A549 (cell line): Measurements from ENCODE around the gene HAPLN2. TPM values are rescaled to one million over a fixed set of nuclear protein-coding genes. Genes with fewer than 3 reads are reported as not detected.

Experiments
- ATAC-seq, 2 experiments: fragments of 200-7000 bp in 1 of 2; fragments of >200 bp in 1 of 2; cut with Nextera tagmentation in 1 of 2; cut with Tn5 transposase in 1 of 2; 3 replicates each; pipeline versions ENCODE4 v1.8.0 to v1.9.1; 2018 to 2020; ENCODE audit warnings: mild to moderate bottlenecking in 1 of 2, moderate library complexity in 1 of 2
- CTCF ChIA-PET: fragments of 300-600 bp; sonication (Branson Sonifier 250); formaldehyde crosslinking; extraction: SDS; loops from one replicate; lab custom pipeline; 2021; ENCODE audit warnings: antibody characterized with exemption, inconsistent platforms; lab: Yijun Ruan, JAX
- POLR2A ChIA-PET: fragments of 350-600 bp; formaldehyde crosslinking; extraction: SDS; loops from one replicate; lab custom pipeline; 2021; ENCODE audit warnings: antibody characterized with exemption, inconsistent platforms; lab: Yijun Ruan, JAX
- DNase-seq, 2 experiments: peaks; one replicate each; pipeline versions ENCODE4 v3.0.0 to v3.0.0-alpha.2; 2011 to 2016; ENCODE audit warnings: low read depth in 1 of 2, low spot score in 1 of 2
- FAIRE-seq: peaks from 2 replicates; lab custom pipeline; 2011; peaks lifted over from hg19 to GRCh38; lab: Jason Lieb, UNC
- H3K27ac ChIP-seq, 2 experiments: fragments of >200 bp; sonication (Bioruptor Twin); formaldehyde crosslinking; 3 replicates each; pipeline ENCODE4 v1.5.1; 2016 to 2017
- H3K4me1 ChIP-seq: fragments of >200 bp; sonication (Bioruptor Twin); formaldehyde crosslinking; 3 replicates; pipeline ENCODE4 v1.6.1; 2016
- H3K4me2 ChIP-seq: fragments of >200 bp; sonication (Bioruptor Twin); formaldehyde crosslinking; 3 replicates; pipeline ENCODE4 v1.6.1; 2016
- H3K4me3 ChIP-seq: fragments of >200 bp; sonication (Bioruptor Twin); formaldehyde crosslinking; 3 replicates; pipeline ENCODE4 v1.5.1; 2016
- H3K9me3 ChIP-seq: fragments of >200 bp; sonication (Bioruptor Twin); formaldehyde crosslinking; 3 replicates; pipeline ENCODE4 v1.6.1; 2016
- BHLHE40 ChIP-seq: IDR thresholded peaks from 2 replicates; pipeline ENCODE4 v1.6.1; 2012; ENCODE audit warnings: low read depth, low read length, inconsistent platforms
- CBX2 ChIP-seq: fragments of 200-600 bp; sonication (generic); IDR thresholded peaks from 2 replicates; pipeline ENCODE4 v1.6.1; 2016; ENCODE audit warnings: low read depth, mild to moderate bottlenecking, borderline replicate concordance
- CHD2 ChIP-seq: fragments of 150-350 bp; IDR thresholded peaks from 2 replicates; pipeline ENCODE4 v1.6.1; 2014; ENCODE audit warnings: low read length; ENCODE audit not compliant: partially characterized antibody
- CHD4 ChIP-seq: fragments of 200-600 bp; sonication (generic); IDR thresholded peaks from 2 replicates; pipeline ENCODE4 v1.6.1; 2016; ENCODE audit warnings: antibody characterized with exemption, mild to moderate bottlenecking, borderline replicate concordance
- EHF ChIP-seq: fragments of 250-450 bp; sonication (Bioruptor Pico); IDR thresholded peaks from 2 replicates; pipeline ENCODE4 v1.5.0; 2020; ENCODE audit warnings: mild to moderate bottlenecking
- EHMT2 ChIP-seq: fragments of 200-600 bp; sonication (generic); IDR thresholded peaks from 2 replicates; pipeline ENCODE4 v1.6.1; 2016; ENCODE audit warnings: antibody characterized with exemption, low read depth, mild to moderate bottlenecking, moderate library complexity
- EP300 ChIP-seq, 2 experiments: fragments of >200 bp; sonication (Bioruptor Twin); formaldehyde crosslinking; IDR thresholded peaks; 2 replicates in 1 of 2; 3 replicates in 1 of 2; pipeline ENCODE4 v1.6.1; 2016 to 2017
- ESRRA ChIP-seq: fragments of 150-350 bp; IDR thresholded peaks from 2 replicates; pipeline ENCODE4 v1.6.1; 2014; ENCODE audit warnings: mild to moderate bottlenecking, low read length, borderline replicate concordance
- FOSB ChIP-seq: fragments of 250-450 bp; sonication (Bioruptor Pico); IDR thresholded peaks from 2 replicates; pipeline ENCODE4 v1.5.0; 2020; ENCODE audit warnings: mild to moderate bottlenecking, moderate library complexity
- HOXA7 ChIP-seq: fragments of 250-450 bp; sonication (Bioruptor Pico); IDR thresholded peaks from 2 replicates; pipeline ENCODE4 v1.5.0; 2020; ENCODE audit warnings: mild to moderate bottlenecking, moderate library complexity
- JUNB ChIP-seq: fragments of >200 bp; sonication (Bioruptor Twin); formaldehyde crosslinking; IDR thresholded peaks from 2 replicates; pipeline ENCODE4 v1.6.1; 2016
- KDM1A ChIP-seq: fragments of 200-600 bp; sonication (generic); IDR thresholded peaks from 2 replicates; pipeline ENCODE4 v1.6.1; 2016; ENCODE audit warnings: low read depth, mild to moderate bottlenecking
- POLR2AphosphoS2 ChIP-seq: conservative IDR thresholded peaks from 2 replicates; pipeline ENCODE4 v1.6.1; 2012; ENCODE audit warnings: low read length, improper control_type of control experiment, inconsistent platforms
- RARB ChIP-seq: fragments of 250-450 bp; sonication (Bioruptor Pico); IDR thresholded peaks from 2 replicates; pipeline ENCODE4 v1.8.0; 2021; ENCODE audit warnings: mild to moderate bottlenecking, moderate library complexity
- RNF2 ChIP-seq: fragments of 200-600 bp; sonication (generic); IDR thresholded peaks from 2 replicates; pipeline ENCODE4 v1.6.1; 2016; ENCODE audit warnings: low read depth, mild to moderate bottlenecking, antibody characterized with exemption, moderate library complexity, borderline replicate concordance
- SREBF2 ChIP-seq: fragments of 450-650 bp; IDR thresholded peaks from 2 replicates; pipeline ENCODE4 v1.6.1; 2014; ENCODE audit warnings: mild to moderate bottlenecking, moderate library complexity
- TFCP2L1 ChIP-seq: fragments of 250-450 bp; sonication (Bioruptor Pico); IDR thresholded peaks from 2 replicates; pipeline ENCODE4 v1.5.0; 2021; ENCODE audit warnings: mild to moderate bottlenecking
- TP53 ChIP-seq: fragments of 250-450 bp; sonication (Bioruptor Pico); IDR thresholded peaks from 2 replicates; pipeline ENCODE4 v1.5.0; 2021; ENCODE audit warnings: mild to moderate bottlenecking, moderate library complexity
- ZFP36 ChIP-seq: fragments of 450-650 bp; IDR thresholded peaks from 2 replicates; pipeline ENCODE4 v1.6.1; 2014; ENCODE audit warnings: borderline replicate concordance; ENCODE audit not compliant: partially characterized antibody
- ZNF302 ChIP-seq: fragments of 250-450 bp; sonication (Bioruptor Pico); IDR thresholded peaks from 2 replicates; pipeline ENCODE4 v1.9.0; 2021; ENCODE audit warnings: inconsistent platforms, mild to moderate bottlenecking, moderate library complexity
- WGBS: methylation state at CpG from one replicate; pipeline ENCODE4 v1.1.6; 2017; ENCODE audit errors: missing lambda C conversion rate; 5-methylcytosine and 5-hydroxymethylcytosine counted together
- polyA plus RNA-seq, 4 experiments: library from polyadenylated mRNA; depleted of rRNA in 3 of 4; stranded (reverse); fragments of >200 nt; fragmentation: RNase III in 1 of 4; extraction: RNeasy Plus Mini Kit Qiagen cat#74134 plus additional on column Dnase treatment in 1 of 4; gene quantifications; 2 replicates in 3 of 4; 3 replicates in 1 of 4; pipeline ENCODE4 v1.2.3, GENCODE V29; 2011 to 2017
- TF ChIP-seq, protein P1 (sequence below): fragments of 200-600 bp; sonication (generic); IDR thresholded peaks from 2 replicates; pipeline ENCODE4 v1.6.1; 2016; ENCODE audit warnings: antibody characterized with exemption, mild to moderate bottlenecking, moderate library complexity
- TF ChIP-seq, protein P2 (sequence below): fragments of 250-450 bp; sonication (Bioruptor Pico); IDR thresholded peaks from 2 replicates; pipeline ENCODE4 v1.5.0; 2020; ENCODE audit warnings: low read depth, mild to moderate bottlenecking, moderate library complexity
- TF ChIP-seq, protein P3 (sequence below): IDR thresholded peaks from 2 replicates; pipeline ENCODE4 v1.6.1; 2012
- TF ChIP-seq, protein P4 (sequence below): fragments of 250-450 bp; sonication (Bioruptor Pico); IDR thresholded peaks from 2 replicates; pipeline ENCODE4 v1.5.0; 2021; ENCODE audit warnings: mild to moderate bottlenecking, moderate library complexity, borderline replicate concordance

HAPLN2 gene
- polyA plus RNA-seq, 2 of the 4 experiments (the other 2 are of a cell fraction), result 0.10 to 0.23 TPM

DNA sequence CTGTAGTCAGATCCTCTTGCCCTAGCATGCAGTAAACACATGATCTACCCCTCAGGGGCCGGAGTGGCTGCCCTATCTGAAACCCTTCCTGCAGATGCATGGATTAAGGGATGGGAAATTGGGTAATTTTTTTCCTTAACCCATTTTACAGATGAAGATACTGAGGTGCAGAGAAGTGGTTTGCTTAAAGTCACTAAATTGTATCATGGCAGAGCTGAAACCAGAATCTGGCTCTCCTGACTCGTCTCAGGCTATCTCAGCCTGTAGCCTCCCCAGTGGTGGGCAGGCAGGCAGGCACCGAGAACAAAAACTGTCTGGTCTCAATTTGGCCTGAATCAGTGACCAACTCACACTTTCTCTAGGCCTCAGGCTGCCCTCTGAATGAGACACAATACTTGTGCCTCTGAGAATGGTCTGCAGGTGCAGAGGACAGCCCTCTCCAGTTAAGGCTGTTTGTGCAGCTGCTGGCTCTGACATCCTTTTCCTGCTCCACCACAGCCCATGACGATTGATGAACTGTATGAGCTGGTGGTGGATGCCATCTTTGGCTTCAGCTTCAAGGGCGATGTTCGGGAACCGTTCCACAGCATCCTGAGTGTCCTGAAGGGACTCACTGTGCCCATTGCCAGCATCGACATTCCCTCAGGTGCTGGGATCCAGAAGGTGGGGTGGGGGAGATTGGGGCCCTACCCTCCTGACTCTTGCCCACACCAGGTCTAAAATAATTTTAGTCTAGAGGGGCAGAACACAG lies 26.1 kb upstream of the HAPLN2 start:
- H3K4me3 ChIP-seq, result no peak overlapping the region
- POLR2A ChIA-PET, result interaction anchor here (1.0 to 2.5 kb wide), 3 partner anchors 21 to 136 kb away, joined by 4 to 18 read pairs (median 5); no protein-coding TSS in a partner anchor
- TF ChIP-seq, protein P1, sequence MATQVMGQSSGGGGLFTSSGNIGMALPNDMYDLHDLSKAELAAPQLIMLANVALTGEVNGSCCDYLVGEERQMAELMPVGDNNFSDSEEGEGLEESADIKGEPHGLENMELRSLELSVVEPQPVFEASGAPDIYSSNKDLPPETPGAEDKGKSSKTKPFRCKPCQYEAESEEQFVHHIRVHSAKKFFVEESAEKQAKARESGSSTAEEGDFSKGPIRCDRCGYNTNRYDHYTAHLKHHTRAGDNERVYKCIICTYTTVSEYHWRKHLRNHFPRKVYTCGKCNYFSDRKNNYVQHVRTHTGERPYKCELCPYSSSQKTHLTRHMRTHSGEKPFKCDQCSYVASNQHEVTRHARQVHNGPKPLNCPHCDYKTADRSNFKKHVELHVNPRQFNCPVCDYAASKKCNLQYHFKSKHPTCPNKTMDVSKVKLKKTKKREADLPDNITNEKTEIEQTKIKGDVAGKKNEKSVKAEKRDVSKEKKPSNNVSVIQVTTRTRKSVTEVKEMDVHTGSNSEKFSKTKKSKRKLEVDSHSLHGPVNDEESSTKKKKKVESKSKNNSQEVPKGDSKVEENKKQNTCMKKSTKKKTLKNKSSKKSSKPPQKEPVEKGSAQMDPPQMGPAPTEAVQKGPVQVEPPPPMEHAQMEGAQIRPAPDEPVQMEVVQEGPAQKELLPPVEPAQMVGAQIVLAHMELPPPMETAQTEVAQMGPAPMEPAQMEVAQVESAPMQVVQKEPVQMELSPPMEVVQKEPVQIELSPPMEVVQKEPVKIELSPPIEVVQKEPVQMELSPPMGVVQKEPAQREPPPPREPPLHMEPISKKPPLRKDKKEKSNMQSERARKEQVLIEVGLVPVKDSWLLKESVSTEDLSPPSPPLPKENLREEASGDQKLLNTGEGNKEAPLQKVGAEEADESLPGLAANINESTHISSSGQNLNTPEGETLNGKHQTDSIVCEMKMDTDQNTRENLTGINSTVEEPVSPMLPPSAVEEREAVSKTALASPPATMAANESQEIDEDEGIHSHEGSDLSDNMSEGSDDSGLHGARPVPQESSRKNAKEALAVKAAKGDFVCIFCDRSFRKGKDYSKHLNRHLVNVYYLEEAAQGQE, result no peak
- TF ChIP-seq, protein P2, sequence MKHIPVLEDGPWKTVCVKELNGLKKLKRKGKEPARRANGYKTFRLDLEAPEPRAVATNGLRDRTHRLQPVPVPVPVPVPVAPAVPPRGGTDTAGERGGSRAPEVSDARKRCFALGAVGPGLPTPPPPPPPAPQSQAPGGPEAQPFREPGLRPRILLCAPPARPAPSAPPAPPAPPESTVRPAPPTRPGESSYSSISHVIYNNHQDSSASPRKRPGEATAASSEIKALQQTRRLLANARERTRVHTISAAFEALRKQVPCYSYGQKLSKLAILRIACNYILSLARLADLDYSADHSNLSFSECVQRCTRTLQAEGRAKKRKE (CRISPR knock-in tag), result 0 out of 2 replicates have a peak, but pooled peaks have one; percentile 7
- TF ChIP-seq KDM1A, result peak; percentile 92
- no peak for TF ChIP-seq TP53 (CRISPR knock-in tag)
- TF ChIP-seq, protein P3, sequence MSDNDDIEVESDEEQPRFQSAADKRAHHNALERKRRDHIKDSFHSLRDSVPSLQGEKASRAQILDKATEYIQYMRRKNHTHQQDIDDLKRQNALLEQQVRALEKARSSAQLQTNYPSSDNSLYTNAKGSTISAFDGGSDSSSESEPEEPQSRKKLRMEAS, result 0 out of 2 replicates have a peak, but pooled peaks have one; percentile 3
- TF ChIP-seq JUNB, result no peak
- no peak for TF ChIP-seq FOSB (CRISPR knock-in tag)
- no peak for TF ChIP-seq TFCP2L1 (CRISPR knock-in tag)
- TF ChIP-seq CHD4, result peak; percentile 85; the same call in 1 of the 2 replicates
- TF ChIP-seq EHF, result no peak
- no peak for TF ChIP-seq RNF2
- TF ChIP-seq, all 56 proteins: peak for 4
- FAIRE-seq (no peak), DNase-seq (no peak), ATAC-seq (no peak; a peak in 1 of 6 replicates)
- CTCF ChIA-PET, result interaction anchor here (1.0 to 12.5 kb wide), 14 partner anchors 11 to 208 kb away, joined by 3 to 135 read pairs (median 6); partner anchors contain the start of gene MEF2D
- Histone ChIP-seq H3K27ac (peak overlapping the region in 1 of 2 experiments; percentile 98; a peak in 2 of 6 replicates), H3K9me3 (no peaks in the 10 kb centered on the region), H3K4me2 (peak overlapping the region; percentile 87), H3K4me1 (peaks cover 6% of the 10 kb centered on the region; the same call in 2 of the 3 replicates)
- WGBS, result 87% methylated on average over 8 of the region's 8 CpGs

DNA sequence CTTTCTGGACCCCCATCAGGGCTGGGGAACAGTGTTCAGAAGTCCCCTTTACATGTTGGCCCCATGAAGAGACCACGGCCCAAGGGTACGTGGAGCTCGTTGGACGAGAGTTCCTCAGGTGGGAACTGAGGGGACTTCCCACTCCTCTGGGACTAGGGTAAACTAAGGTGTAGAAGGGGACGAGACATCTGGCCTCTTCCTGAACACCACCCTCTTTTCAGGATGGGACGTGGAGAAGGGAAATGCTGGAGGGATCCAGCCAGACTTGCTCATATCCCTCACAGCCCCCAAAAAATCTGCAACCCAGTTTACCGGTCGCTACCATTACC lies 25.6 kb upstream of the HAPLN2 start:
- no peak for FAIRE-seq
- no peak for ATAC-seq
- WGBS, result 95% methylated on average over 8 of the region's 8 CpGs
- Histone ChIP-seq H3K4me3 (no peak overlapping the region), H3K4me2 (no peak overlapping the region), H3K9me3 (no peaks in the 10 kb centered on the region), H3K27ac (0 out of 6 replicates have a peak overlapping the region, but pooled peaks of 1 of the 2 experiments have one; percentile 12), H3K4me1 (peaks cover 6% of the 10 kb centered on the region; the same call in 2 of the 3 replicates)
- ChIA-PET POLR2A (interaction anchor here (1.0 to 1.6 kb wide), 3 partner anchors 22 to 136 kb away, joined by 4 to 5 read pairs (median 5); no protein-coding TSS in a partner anchor), CTCF (interaction anchor here (1.0 to 12.5 kb wide), 12 partner anchors 9 to 208 kb away, joined by 3 to 135 read pairs (median 6); no protein-coding TSS in a partner anchor)
- DNase-seq, result no peak
- no peak for TF ChIP-seq RARB (CRISPR knock-in tag)
- no peak for TF ChIP-seq SREBF2
- no peak for TF ChIP-seq EP300 (IDR thresholded peaks at IDR 0.05)
- TF ChIP-seq POLR2AphosphoS2, result no peak
- no peak for TF ChIP-seq ZNF302 (CRISPR knock-in tag)
- no peak for TF ChIP-seq CHD2
- no peak for TF ChIP-seq ZFP36
- TF ChIP-seq, protein P1, result no peak
- TF ChIP-seq HOXA7 (CRISPR knock-in tag), result no peak
- no peak for TF ChIP-seq BHLHE40
- TF ChIP-seq ESRRA, result no peak
- no peak for TF ChIP-seq CBX2
- TF ChIP-seq, protein P4, sequence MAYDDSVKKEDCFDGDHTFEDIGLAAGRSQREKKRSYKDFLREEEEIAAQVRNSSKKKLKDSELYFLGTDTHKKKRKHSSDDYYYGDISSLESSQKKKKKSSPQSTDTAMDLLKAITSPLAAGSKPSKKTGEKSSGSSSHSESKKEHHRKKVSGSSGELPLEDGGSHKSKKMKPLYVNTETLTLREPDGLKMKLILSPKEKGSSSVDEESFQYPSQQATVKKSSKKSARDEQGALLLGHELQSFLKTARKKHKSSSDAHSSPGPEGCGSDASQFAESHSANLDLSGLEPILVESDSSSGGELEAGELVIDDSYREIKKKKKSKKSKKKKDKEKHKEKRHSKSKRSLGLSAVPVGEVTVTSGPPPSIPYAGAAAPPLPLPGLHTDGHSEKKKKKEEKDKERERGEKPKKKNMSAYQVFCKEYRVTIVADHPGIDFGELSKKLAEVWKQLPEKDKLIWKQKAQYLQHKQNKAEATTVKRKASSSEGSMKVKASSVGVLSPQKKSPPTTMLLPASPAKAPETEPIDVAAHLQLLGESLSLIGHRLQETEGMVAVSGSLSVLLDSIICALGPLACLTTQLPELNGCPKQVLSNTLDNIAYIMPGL, result no peak
- TF ChIP-seq EHMT2, result no peak
